Chondrocyte (in vitro differentiated cells): ENCODE results near the gene GNMT. TPM values are rescaled to one million over a fixed set of nuclear protein-coding genes. Genes with fewer than 3 reads are reported as not detected.

Source experiments
- DNase-seq: peaks from one replicate; pipeline ENCODE4 v3.0.0; 2021; ENCODE audit warnings: mixed read lengths, low spot score
- H3K27ac Mint-ChIP-seq: one replicate; pipeline ENCODE4 v1.8.0; 2021; ENCODE audit warnings: mild to moderate bottlenecking, moderate library complexity, mixed read lengths; ENCODE audit not compliant: unreplicated experiment
- H3K27me3 Mint-ChIP-seq: 2 replicates; pipeline ENCODE4 v1.8.0; 2021; ENCODE audit warnings: low read depth, mixed read lengths
- H3K36me3 Mint-ChIP-seq: 2 replicates; pipeline ENCODE4 v1.8.0; 2021; ENCODE audit warnings: low read depth, mixed read lengths
- H3K4me1 Mint-ChIP-seq: 2 replicates; pipeline ENCODE4 v1.8.0; 2021; ENCODE audit warnings: low read depth, mild to moderate bottlenecking, mixed read lengths
- H3K4me3 Mint-ChIP-seq: one replicate; pipeline ENCODE4 v1.8.0; 2021; ENCODE audit warnings: mild to moderate bottlenecking, moderate library complexity, mixed read lengths; ENCODE audit not compliant: unreplicated experiment
- H3K9me3 Mint-ChIP-seq: 2 replicates; pipeline ENCODE4 v1.8.0; 2021; ENCODE audit warnings: low read depth, mixed read lengths
- CTCF ChIP-seq: fragments of 200-600 bp; sonication (generic); IDR thresholded peaks from 2 replicates; pipeline ENCODE4 v1.5.0; 2021; ENCODE audit warnings: antibody characterized with exemption, mild to moderate bottlenecking, moderate library complexity
- total RNA-seq: library from RNA; stranded (reverse); gene quantifications from 3 replicates; pipeline ENCODE4 v1.2.1, GENCODE V29; 2021

Gene GNMT
- total RNA-seq, 1 donor from 2014 or later = not detected

- Mint-ChIP-seq H3K4me1 (peaks cover 19% of the 10 kb centered on the region), H3K27ac (no peak overlapping the region), H3K27me3 (no peaks in the 10 kb centered on the region), H3K4me3 (no peak overlapping the region), H3K9me3 (no peaks in the 10 kb centered on the region), H3K36me3 (peaks cover 6% of the 10 kb centered on the region)
- TF ChIP-seq CTCF = no peak
- no peak for DNase-seq
Measured at GRCh38 chr6:42962096-42962495, 1.5 kb downstream of the GNMT start.

- H3K36me3 Mint-ChIP-seq = peaks cover 8% of the 10 kb centered on the region
- H3K4me3 Mint-ChIP-seq = no peak overlapping the region
- peaks cover 19% of the 10 kb centered on the region for H3K4me1 Mint-ChIP-seq
- H3K9me3 Mint-ChIP-seq = no peaks in the 10 kb centered on the region
- H3K27ac Mint-ChIP-seq = no peak overlapping the region
- no peak for TF ChIP-seq CTCF
- DNase-seq = no peak
- no peaks in the 10 kb centered on the region for H3K27me3 Mint-ChIP-seq
Measured at GRCh38 chr6:42962502-42963178, 2.1 kb downstream of the GNMT start.

GRCh38 chr6:42963179-42963854, 2.8 kb downstream of the GNMT start:
- no peaks in the 10 kb centered on the region for H3K27me3 Mint-ChIP-seq
- no peak overlapping the region for H3K27ac Mint-ChIP-seq
- H3K36me3 Mint-ChIP-seq = peaks cover 11% of the 10 kb centered on the region
- peaks cover 19% of the 10 kb centered on the region for H3K4me1 Mint-ChIP-seq
- no peaks in the 10 kb centered on the region for H3K9me3 Mint-ChIP-seq
- H3K4me3 Mint-ChIP-seq = no peak overlapping the region
- no peak for DNase-seq
- TF ChIP-seq CTCF = no peak

- peaks cover 19% of the 10 kb centered on the region for H3K4me1 Mint-ChIP-seq
- no peak overlapping the region for H3K4me3 Mint-ChIP-seq
- H3K36me3 Mint-ChIP-seq = peaks cover 11% of the 10 kb centered on the region
- no peaks in the 10 kb centered on the region for H3K27me3 Mint-ChIP-seq
- no peak for DNase-seq
- H3K27ac Mint-ChIP-seq = no peak overlapping the region
- no peaks in the 10 kb centered on the region for H3K9me3 Mint-ChIP-seq
- TF ChIP-seq CTCF = peak; percentile 64
Measured at GRCh38 chr6:42963855-42964605, 3.5 kb downstream of the GNMT start.

- Mint-ChIP-seq H3K27me3 (no peaks in the 10 kb centered on the region), H3K4me1 (peaks cover 7% of the 10 kb centered on the region), H3K27ac (no peak overlapping the region), H3K36me3 (peaks cover 11% of the 10 kb centered on the region), H3K9me3 (no peaks in the 10 kb centered on the region), H3K4me3 (no peak overlapping the region)
- DNase-seq = no peak
- TF ChIP-seq CTCF = no peak
Measured at GRCh38 chr6:42966571-42966970, 6.0 kb downstream of the GNMT start.
